GM12891 (cell line): ENCODE results near the gene GPC6.

Experiments
- POLR2A ChIP-seq: IDR thresholded peaks from 2 replicates; pipeline ENCODE4 v1.6.1; 2011; ENCODE audit warnings: low read depth, low read length, control low read depth
- POLR2AphosphoS5 ChIP-seq: IDR thresholded peaks from 2 replicates; pipeline ENCODE4 v1.6.1; 2011; ENCODE audit warnings: low read depth, low read length, control low read depth
- TAF1 ChIP-seq: IDR thresholded peaks from 2 replicates; pipeline ENCODE4 v1.6.1; 2011; ENCODE audit warnings: low read depth, low read length, control low read depth

- TF ChIP-seq POLR2AphosphoS5, result no peak
- TF ChIP-seq POLR2A, result no peak
- TF ChIP-seq TAF1, result no peak
Measured at GRCh38 chr13:94251831-94252608, 1025.4 kb downstream of the GPC6 start.
